T-helper 17 cell (primary cell): ENCODE measurements around the gene STX12. TPM values are rescaled to one million over a fixed set of nuclear protein-coding genes. Genes with fewer than 3 reads are reported as not detected.
"Not testable (repeated sequence)": the region's sequence is repeated elsewhere in the genome, so short reads cannot be mapped to it uniquely, and the experiment has no call there.

Experiments
- ATAC-seq: fragments of 150-1000 bp; cut with Tn5 transposase; 2 replicates; pipeline ENCODE4 v1.10.0; 2021; ENCODE audit warnings: mild to moderate bottlenecking, moderate library complexity
- DNase-seq, 3 donors: peaks; one replicate each; pipeline versions ENCODE4 v3.0.0 to v3.0.0-alpha.2; 2020 to 2021
- H3K9me3 ChIP-seq: one replicate; pipeline ENCODE4 v1.7.0; 2013; ENCODE audit warnings: low read length, mild to moderate bottlenecking; ENCODE audit not compliant: control insufficient read depth, poor library complexity, severe bottlenecking
- H3K27ac Mint-ChIP-seq: one replicate; pipeline ENCODE4 v1.8.0; 2022; ENCODE audit warnings: mild to moderate bottlenecking, moderate library complexity, mixed read lengths
- H3K27me3 Mint-ChIP-seq: one replicate; pipeline ENCODE4 v1.8.0; 2022; ENCODE audit warnings: mixed read lengths
- H3K36me3 Mint-ChIP-seq: one replicate; pipeline ENCODE4 v1.8.0; 2022; ENCODE audit warnings: low read depth, mixed read lengths
- H3K4me1 Mint-ChIP-seq: one replicate; pipeline ENCODE4 v1.8.0; 2022; ENCODE audit warnings: mild to moderate bottlenecking, mixed read lengths
- H3K4me3 Mint-ChIP-seq: one replicate; pipeline ENCODE4 v1.8.0; 2022; ENCODE audit warnings: mild to moderate bottlenecking, moderate library complexity, mixed read lengths
- total RNA-seq, 4 donors: library from RNA in 2 of 4; stranded (reverse) in 2 of 4; gene quantifications; one replicate each; pipeline ENCODE4 v1.2.3 and lab custom pipeline; 2022 to 2026

The STX12 gene
- total RNA-seq, 2 donors from 2014 or later = 23.4 to 27.7 TPM

GRCh38 chr1:27856561-27857343, 83.7 kb downstream of the STX12 start:
- no peak overlapping the region for H3K27ac Mint-ChIP-seq
- DNase-seq (no peak), ATAC-seq (no peak)
- H3K36me3 Mint-ChIP-seq = no peaks in the 10 kb centered on the region
- H3K27me3 Mint-ChIP-seq = no peaks in the 10 kb centered on the region
- peaks cover 13% of the 10 kb centered on the region for H3K4me1 Mint-ChIP-seq
- H3K4me3 Mint-ChIP-seq = no peak overlapping the region
- H3K9me3 ChIP-seq = no peaks in the 10 kb centered on the region

DNA sequence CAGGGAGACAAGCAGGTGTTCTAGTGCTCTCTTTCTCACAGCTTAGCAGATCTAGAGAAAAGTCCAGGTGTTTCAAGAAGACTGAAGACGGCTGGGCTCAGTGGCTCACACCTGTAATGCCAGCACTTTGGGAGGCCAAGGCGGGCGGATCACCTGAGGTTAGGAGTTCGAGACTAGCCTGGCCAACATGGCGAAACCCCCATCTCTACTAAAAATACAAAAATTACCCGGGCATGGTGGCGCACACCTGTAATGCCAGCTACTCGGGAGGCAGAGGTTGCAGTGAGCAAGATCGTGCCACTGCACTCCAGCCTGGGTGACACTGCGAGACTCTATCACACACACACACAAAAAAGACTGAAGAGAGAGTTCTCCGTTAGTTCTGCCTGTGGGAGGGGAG, 84.5 kb downstream of the STX12 start:
- H3K9me3 ChIP-seq, H3K36me3 Mint-ChIP-seq, DNase-seq, H3K27me3 Mint-ChIP-seq, ATAC-seq, H3K4me3 Mint-ChIP-seq: not testable (repeated sequence)
- Mint-ChIP-seq H3K27ac (peak overlapping the region; percentile 41), H3K4me1 (peaks cover 16% of the 10 kb centered on the region)

- no peaks in the 10 kb centered on the region for H3K36me3 Mint-ChIP-seq
- peak; percentile 66 to 83 (median 69) for DNase-seq
- peak overlapping the region; percentile 41 for H3K27ac Mint-ChIP-seq
- H3K4me3 Mint-ChIP-seq = no peak overlapping the region
- peak; percentile 98 for ATAC-seq
- H3K4me1 Mint-ChIP-seq = peaks cover 23% of the 10 kb centered on the region
- no peaks in the 10 kb centered on the region for H3K9me3 ChIP-seq
- H3K27me3 Mint-ChIP-seq = no peaks in the 10 kb centered on the region
These were observed 85.3 kb downstream of the STX12 start for GRCh38 chr1:27858072-27858948.

DNA sequence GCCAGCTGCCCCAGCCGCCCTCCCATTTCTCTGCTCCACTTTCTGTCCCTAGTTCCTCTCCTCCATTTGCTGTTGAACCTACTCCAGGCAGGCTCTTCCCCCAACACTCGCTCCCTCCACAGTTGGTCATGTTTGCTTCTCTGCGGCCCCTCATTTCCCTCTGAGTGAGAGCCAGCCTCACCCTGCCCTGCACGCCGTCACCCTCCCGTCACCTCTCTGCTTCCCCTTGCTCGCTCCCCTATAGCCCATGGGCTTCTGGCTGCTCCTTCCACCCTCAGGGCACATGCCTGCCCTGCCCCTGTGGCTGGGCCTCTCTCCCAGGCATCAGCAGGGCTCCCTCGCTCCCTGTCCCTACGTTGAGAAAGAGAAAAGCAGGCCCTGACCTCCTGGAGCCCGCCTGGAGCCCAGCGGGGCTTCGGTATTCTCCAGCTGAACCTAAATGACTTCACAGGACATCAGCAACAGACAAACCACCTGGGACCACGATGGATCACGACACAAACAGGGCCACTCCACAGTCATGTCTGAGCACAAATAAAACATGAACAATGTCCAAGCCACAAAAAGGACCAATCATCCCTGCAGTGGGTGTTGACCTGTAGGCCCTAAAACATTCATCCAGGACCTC, 86.0 kb downstream of the STX12 start:
- Mint-ChIP-seq H3K36me3 (no peaks in the 10 kb centered on the region), H3K4me1 (peaks cover 27% of the 10 kb centered on the region), H3K27me3 (no peaks in the 10 kb centered on the region), H3K4me3 (no peak overlapping the region), H3K27ac (no peak overlapping the region)
- ATAC-seq = no peak
- no peak for DNase-seq
- H3K9me3 ChIP-seq = no peaks in the 10 kb centered on the region

- Mint-ChIP-seq H3K27me3 (no peaks in the 10 kb centered on the region), H3K4me1 (peaks cover 32% of the 10 kb centered on the region), H3K4me3 (no peak overlapping the region), H3K36me3 (no peaks in the 10 kb centered on the region), H3K27ac (peak overlapping the region; percentile 79)
- DNase-seq = no peak
- no peak for ATAC-seq
- H3K9me3 ChIP-seq = no peaks in the 10 kb centered on the region
These were observed 88.4 kb downstream of the STX12 start for GRCh38 chr1:27861436-27861835.

DNA sequence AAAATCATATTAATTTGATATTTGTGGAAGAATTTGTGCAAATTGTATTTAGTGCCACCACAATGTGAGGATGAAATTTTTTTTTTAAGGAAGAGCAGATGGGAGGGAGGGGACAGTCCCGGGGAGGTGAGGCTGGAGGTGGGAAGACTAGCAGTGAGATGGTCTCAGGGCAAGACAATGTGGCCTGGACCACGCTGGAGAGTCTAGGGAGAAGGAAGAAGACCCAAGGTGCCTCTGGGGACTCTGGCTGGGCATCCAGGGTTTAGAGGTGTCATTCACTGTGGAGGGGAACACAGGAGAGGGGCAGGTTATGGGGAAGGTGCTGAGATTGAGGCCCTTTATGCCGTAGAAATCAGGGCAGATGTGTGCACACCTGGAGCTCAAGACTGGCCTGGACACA, 89.0 kb downstream of the STX12 start:
- DNase-seq (no peak), ATAC-seq (no peak)
- peaks cover 33% of the 10 kb centered on the region for H3K4me1 Mint-ChIP-seq
- H3K36me3 Mint-ChIP-seq = no peaks in the 10 kb centered on the region
- H3K27me3 Mint-ChIP-seq = no peaks in the 10 kb centered on the region
- H3K27ac Mint-ChIP-seq = no peak overlapping the region
- peak overlapping the region; percentile 63 for H3K4me3 Mint-ChIP-seq
- H3K9me3 ChIP-seq = no peaks in the 10 kb centered on the region

- H3K27me3 Mint-ChIP-seq = no peaks in the 10 kb centered on the region
- H3K27ac Mint-ChIP-seq = peak overlapping the region; percentile 96
- DNase-seq = no peak
- H3K9me3 ChIP-seq = no peaks in the 10 kb centered on the region
- peaks cover 34% of the 10 kb centered on the region for H3K4me1 Mint-ChIP-seq
- peak; percentile 37 for ATAC-seq
- H3K36me3 Mint-ChIP-seq = no peaks in the 10 kb centered on the region
- peak overlapping the region; percentile 75 for H3K4me3 Mint-ChIP-seq
These were observed 89.9 kb downstream of the STX12 start for GRCh38 chr1:27862671-27863537.

DNA sequence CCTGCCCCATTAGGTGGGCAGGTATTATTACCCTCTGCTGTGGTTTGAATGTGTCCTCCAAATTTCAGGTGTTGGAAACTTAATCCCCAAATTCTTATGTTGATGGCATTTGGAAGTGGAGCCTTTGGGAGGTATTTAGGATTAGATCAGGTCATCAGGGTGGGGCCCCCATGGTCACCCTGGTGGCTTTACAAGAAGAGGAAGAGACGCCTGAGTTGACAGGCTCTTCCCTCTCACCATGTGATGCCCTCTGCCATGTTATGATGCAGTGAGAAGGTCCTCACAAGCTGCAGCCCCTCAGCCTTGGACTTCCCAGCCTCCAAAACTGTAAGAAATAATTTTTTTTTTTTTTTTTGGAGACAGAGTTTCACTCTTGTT, 90.5 kb downstream of the STX12 start:
- H3K9me3 ChIP-seq = no peaks in the 10 kb centered on the region
- H3K36me3 Mint-ChIP-seq = no peaks in the 10 kb centered on the region
- peak overlapping the region; percentile 96 for H3K27ac Mint-ChIP-seq
- peaks cover 33% of the 10 kb centered on the region for H3K4me1 Mint-ChIP-seq
- no peak for DNase-seq
- no peaks in the 10 kb centered on the region for H3K27me3 Mint-ChIP-seq
- ATAC-seq = peak; percentile 27
- H3K4me3 Mint-ChIP-seq = peak overlapping the region; percentile 75

GRCh38 chr1:27864264-27864895, 91.4 kb downstream of the STX12 start:
- Mint-ChIP-seq H3K27me3 (no peaks in the 10 kb centered on the region), H3K36me3 (no peaks in the 10 kb centered on the region), H3K4me3 (peak overlapping the region; percentile 62), H3K4me1 (peaks cover 35% of the 10 kb centered on the region), H3K27ac (peak overlapping the region; percentile 96)
- no peaks in the 10 kb centered on the region for H3K9me3 ChIP-seq
- ATAC-seq = peak; percentile 72
- DNase-seq = no peak

GRCh38 chr1:27865821-27866220, 92.8 kb downstream of the STX12 start:
- no peak overlapping the region for H3K27ac Mint-ChIP-seq
- no peaks in the 10 kb centered on the region for H3K36me3 Mint-ChIP-seq
- DNase-seq (no peak), ATAC-seq (no peak)
- H3K27me3 Mint-ChIP-seq = no peaks in the 10 kb centered on the region
- no peaks in the 10 kb centered on the region for H3K9me3 ChIP-seq
- peaks cover 36% of the 10 kb centered on the region for H3K4me1 Mint-ChIP-seq
- H3K4me3 Mint-ChIP-seq = peak overlapping the region; percentile 25

DNA sequence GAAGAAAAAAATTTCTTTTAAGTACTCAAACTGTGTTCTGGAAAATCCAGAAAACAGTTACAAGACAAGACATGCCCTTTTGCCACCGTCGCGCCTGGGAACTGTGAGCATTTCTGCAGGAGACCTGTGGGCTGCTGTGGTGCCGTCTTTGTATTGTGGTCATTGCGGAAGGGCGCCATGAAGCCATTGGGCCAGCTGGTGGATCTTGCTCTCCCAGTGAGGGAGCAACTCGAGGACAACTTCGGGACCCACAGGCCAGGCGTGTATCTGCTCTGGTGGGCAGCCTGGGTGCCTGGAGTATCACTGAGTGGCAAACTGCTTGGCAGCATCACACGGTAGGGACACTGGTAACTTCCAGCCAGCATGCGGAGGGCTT, 95.5 kb downstream of the STX12 start:
- H3K4me3 Mint-ChIP-seq = peak overlapping the region; percentile 85
- no peaks in the 10 kb centered on the region for H3K27me3 Mint-ChIP-seq
- peaks cover 31% of the 10 kb centered on the region for H3K4me1 Mint-ChIP-seq
- peak overlapping the region; percentile 94 for H3K27ac Mint-ChIP-seq
- ATAC-seq (no peak), DNase-seq (no peak)
- no peaks in the 10 kb centered on the region for H3K9me3 ChIP-seq
- H3K36me3 Mint-ChIP-seq = peaks cover 4% of the 10 kb centered on the region
